GM19467 (cell line): ENCODE data around the gene NUDT7.

Source experiments
- ATAC-seq: cut with Tn5 transposase; IDR thresholded peaks from one replicate; pipeline ENCODE4 v1.9.1; 2021; ENCODE audit warnings: mild to moderate bottlenecking, moderate library complexity; ENCODE audit not compliant: unreplicated experiment

The NUDT7 gene

GRCh38 chr16:77775911-77776909 is 53.9 kb downstream of the NUDT7 start:
- no peak for ATAC-seq

- no peak for ATAC-seq
Observed at GRCh38 chr16:77777745-77778144, 55.4 kb downstream of the NUDT7 start.

- no peak for ATAC-seq
Observed at GRCh38 chr16:77780378-77780837, 58.1 kb downstream of the NUDT7 start.

- no peak for ATAC-seq
Observed at GRCh38 chr16:77781091-77781490, 58.8 kb downstream of the NUDT7 start.

- no peak for ATAC-seq
Observed at GRCh38 chr16:77782694-77783093, 60.4 kb downstream of the NUDT7 start.

- ATAC-seq = no peak
Observed at GRCh38 chr16:77784441-77785372, 62.4 kb downstream of the NUDT7 start.

GRCh38 chr16:77785373-77785764 is 63.1 kb downstream of the NUDT7 start:
- ATAC-seq = no peak

GRCh38 chr16:77786186-77786847 is 64.0 kb downstream of the NUDT7 start:
- no peak for ATAC-seq

GRCh38 chr16:77787452-77787851 is 65.1 kb downstream of the NUDT7 start:
- ATAC-seq = no peak

GRCh38 chr16:77788181-77789084 is 66.1 kb downstream of the NUDT7 start, which contains the start of gene VAT1L:
VAT1L (plus strand) TSS chr16:77788564; CDS start chr16:77788683, 119 bp downstream.
- no peak for ATAC-seq

GRCh38 chr16:77789085-77790008 is 67.0 kb downstream of the NUDT7 start:
- ATAC-seq = no peak

GRCh38 chr16:77790009-77790372 is 67.7 kb downstream of the NUDT7 start:
- no peak for ATAC-seq

- ATAC-seq = no peak
Observed at GRCh38 chr16:77790912-77791311, 68.6 kb downstream of the NUDT7 start.
